K562 (cell line): ENCODE results near the gene CRNN. TPM values are rescaled to one million over a fixed set of nuclear protein-coding genes. Genes with fewer than 3 reads are reported as not detected.

ENCODE experiments used
- ATAC-seq: fragments of 200-7000 bp; cut with Tn5 transposase; 3 replicates; pipeline ENCODE4 v1.9.1; 2020; ENCODE audit warnings: moderate library complexity
- BruUV-seq: library from RNA; stranded (reverse); fragments of 400-500 nt; replicated peaks from 2 replicates; lab custom pipeline; 2021; lab: Mats Ljungman, UMichigan
- CTCF ChIA-PET: fragments of 300-600 bp; formaldehyde crosslinking; extraction: SDS; loops from one replicate; lab custom pipeline; 2021; ENCODE audit warnings: low intra/inter-chr PET ratio; lab: Yijun Ruan, JAX
- POLR2A ChIA-PET: fragments of 300-600, 350-650 bp; sonication (Branson Sonifier 250); formaldehyde crosslinking; extraction: SDS; loops from one replicate; lab custom pipeline; 2021; ENCODE audit warnings: antibody characterized with exemption, inconsistent platforms; lab: Yijun Ruan, JAX
- DNase-seq, 4 experiments: peaks; one replicate each; pipeline versions ENCODE4 v3.0.0 to v3.0.0-alpha.2; 2011 to 2018; ENCODE audit warnings: low spot score in 3 of 4, mixed read lengths in 3 of 4; ENCODE audit errors: extremely low read depth in 1 of 4
- FAIRE-seq: peaks from 2 replicates; lab custom pipeline; 2011; peaks lifted over from hg19 to GRCh38; lab: Jason Lieb, UNC
- H2AFZ ChIP-seq: 2 replicates; pipeline ENCODE4 v1.6.0; 2011; ENCODE audit warnings: low read depth, low read length, control low read depth, inconsistent platforms
- H3K27ac ChIP-seq: fragments of 200-600 bp; 3 replicates; pipeline ENCODE4 v1.8.0; 2011; ENCODE audit warnings: low read depth, mild to moderate bottlenecking, control low read depth, inconsistent platforms, low read length, moderate library complexity, mixed read lengths; ENCODE audit errors: extremely low read depth
- H3K27me3 ChIP-seq, 2 experiments: fragments of 300-600 bp in 1 of 2; 2 replicates in 1 of 2; 3 replicates in 1 of 2; pipeline versions ENCODE4 v1.6.0 to v1.8.0; 2011; ENCODE audit warnings: inconsistent platforms in 2 of 2, low read length in 2 of 2, mild to moderate bottlenecking in 1 of 2, mixed read lengths in 1 of 2, moderate library complexity in 1 of 2; ENCODE audit not compliant: control insufficient read depth in 2 of 2, insufficient read depth in 2 of 2
- H3K36me3 ChIP-seq: fragments of 300-600 bp; 3 replicates; pipeline ENCODE4 v1.8.0; 2011; ENCODE audit warnings: mild to moderate bottlenecking, low read length, inconsistent platforms; ENCODE audit not compliant: control insufficient read depth, insufficient read depth
- H3K4me1 ChIP-seq, 2 experiments: fragments of 200-600 bp in 1 of 2; replicated peaks in 1 of 2; 2 replicates in 1 of 2; 3 replicates in 1 of 2; pipeline versions ENCODE4 v1.5.1 to v1.8.0; 2011; ENCODE audit warnings: inconsistent platforms in 2 of 2, low read length in 2 of 2, mild to moderate bottlenecking in 1 of 2, mixed read lengths in 1 of 2, moderate library complexity in 1 of 2; ENCODE audit not compliant: control insufficient read depth in 2 of 2, insufficient read depth in 2 of 2
- H3K4me2 ChIP-seq: 2 replicates; pipeline ENCODE4 v1.6.1; 2011; ENCODE audit warnings: low read length, control low read depth, inconsistent platforms, mixed read lengths; ENCODE audit not compliant: insufficient read depth
- H3K4me3 ChIP-seq: fragments of 200-600 bp; sonication (generic), shearing (Covaris generic); 2 replicates; pipeline ENCODE4 v1.5.1; 2016; ENCODE audit warnings: control low read depth, inconsistent platforms
- H3K79me2 ChIP-seq: fragments of 200-600 bp; 3 replicates; pipeline ENCODE4 v1.8.0; 2011; ENCODE audit warnings: low read length, inconsistent platforms; ENCODE audit not compliant: control insufficient read depth, insufficient read depth
- H3K9ac ChIP-seq, 2 experiments: 2 replicates each; pipeline versions ENCODE4 v1.6.0 to v1.6.1; 2011; ENCODE audit warnings: low read depth in 2 of 2, low read length in 2 of 2, control low read depth in 1 of 2, inconsistent platforms in 1 of 2, mild to moderate bottlenecking in 1 of 2, mixed read lengths in 1 of 2; ENCODE audit not compliant: insufficient read depth in 1 of 2
- H3K9me1 ChIP-seq: one replicate; pipeline ENCODE4 v1.6.0; 2011; ENCODE audit warnings: inconsistent platforms, mild to moderate bottlenecking, low read length, moderate library complexity; ENCODE audit not compliant: control insufficient read depth, insufficient read depth
- H3K9me3 ChIP-seq: replicated peaks from 2 replicates; pipeline ENCODE4 v1.5.1; 2011; ENCODE audit warnings: low read depth, low read length, inconsistent platforms; ENCODE audit not compliant: control insufficient read depth, insufficient read depth
- H4K20me1 ChIP-seq: replicated peaks from 2 replicates; pipeline ENCODE4 v1.6.1; 2011; ENCODE audit warnings: low read length, inconsistent platforms, mixed read lengths; ENCODE audit not compliant: control insufficient read depth, insufficient read depth
- WGBS: fragments of 100-300 bp; shearing (Covaris generic); methylation state at CpG from one replicate; pipeline ENCODE4 v1.1.6; 2016; ENCODE audit warnings: low coverage, mixed read lengths; ENCODE audit not compliant: insufficient coverage; ENCODE audit errors: missing lambda C conversion rate; 5-methylcytosine and 5-hydroxymethylcytosine counted together
- in situ Hi-C: fragments of 300-500 bp; cut with MboI; formaldehyde crosslinking; loops from 4 replicates; pipeline ENCODE4 v1.15.0; 2018; ENCODE audit warnings: inconsistent platforms, mixed read lengths
- intact Hi-C: fragments of 100-400 bp; cut with micrococcal nuclease; formaldehyde crosslinking; loops from 2 replicates; pipeline ENCODE4 v1.14.2; 2022
- polyA plus RNA-seq, 8 experiments: library from polyadenylated mRNA; depleted of rRNA in 4 of 8; stranded (reverse) in 5 of 8; unstranded in 3 of 8; fragments of >200 nt; fragmentation: Nextera tagmentation in 2 of 8; fragmentation: Illumina TruSeq in 1 of 8; extraction: Ambion mirVana in 2 of 8; extraction: Trizol in 1 of 8; gene quantifications; 2 replicates each; pipeline versions ENCODE4 v1.2.1 to v1.2.3, GENCODE V29; 2011 to 2014; ENCODE audit warnings: inconsistent platforms in 1 of 8, missing spikeins in 1 of 8
- total RNA-seq, 7 experiments: library from RNA; depleted of rRNA in 6 of 7; stranded (reverse); fragments of >200 nt in 6 of 7; fragmentation: Illumina TruSeq in 2 of 7; extraction: Trizol in 2 of 7; gene quantifications; 2 replicates each; pipeline versions ENCODE4 v1.2.1 to v1.2.3, GENCODE V29; 2011 to 2021; ENCODE audit warnings: low replicate concordance in 1 of 7
- TF ChIP-seq, protein P1 (sequence below), 2 experiments: fragments of 450-650 bp; IDR thresholded peaks; 2 replicates each; pipeline ENCODE4 v1.6.1; 2016
- TF ChIP-seq, protein P2 (sequence below), 2 experiments: IDR thresholded peaks; 2 replicates each; pipeline ENCODE4 v1.6.1; 2012; ENCODE audit warnings: improper control_type of control experiment in 2 of 2, low read depth in 2 of 2, low read length in 2 of 2, borderline replicate concordance in 1 of 2
- TF ChIP-seq, protein P3 (sequence below): sonication (generic); formaldehyde crosslinking; IDR thresholded peaks from 2 replicates; pipeline ENCODE4 v1.8.0; 2022; ENCODE audit warnings: missing genetic modification reagents, mild to moderate bottlenecking, borderline replicate concordance

The CRNN gene
- total and polyA plus RNA-seq, 9 of the 15 experiments (the other 6 are each of a cell fraction or from before 2014, with no cell fraction given): not detected

DNA sequence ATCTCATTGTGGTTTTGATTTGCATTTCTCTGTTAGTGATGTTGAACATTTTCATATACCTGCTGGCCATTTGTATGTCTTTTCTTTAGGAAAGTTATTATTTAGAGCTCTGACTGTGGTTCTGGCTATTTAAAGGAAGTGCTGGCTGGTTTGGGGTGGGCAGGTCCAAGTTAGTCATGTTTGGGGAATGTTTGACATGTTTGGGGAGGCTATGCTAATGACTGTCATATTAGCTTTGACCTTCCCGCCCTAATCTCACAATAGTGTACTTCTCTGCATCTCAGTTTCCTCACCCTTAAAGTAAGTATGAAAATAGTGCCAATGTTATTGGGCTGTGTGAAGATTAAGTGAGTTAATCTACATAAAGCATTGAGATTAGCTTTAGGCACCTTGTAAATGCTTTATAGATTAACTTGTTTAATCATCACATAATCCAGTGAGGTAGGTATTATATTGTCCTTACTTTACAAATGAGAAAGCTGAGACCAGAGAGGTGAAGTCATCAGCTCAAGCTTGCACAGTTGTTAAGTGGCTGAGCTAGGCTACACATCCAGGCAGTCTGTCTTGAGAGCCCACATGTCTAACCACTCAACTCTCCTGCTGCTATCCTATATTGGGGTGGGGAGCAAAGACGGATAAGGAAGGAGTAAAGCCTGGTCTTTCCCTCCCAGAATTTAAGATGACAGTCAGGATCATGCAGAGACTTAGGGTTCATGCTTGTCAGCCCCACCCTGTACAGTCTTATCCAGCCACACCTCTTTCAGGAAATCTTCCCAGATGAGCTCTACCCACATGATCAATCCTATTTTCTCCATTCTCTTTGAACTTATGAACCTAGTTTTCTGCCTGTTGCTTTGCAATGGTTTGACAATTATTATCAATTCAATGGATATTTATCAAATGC, 22.8 kb upstream of the CRNN start:
- no peaks in the 10 kb centered on the region for H3K36me3 ChIP-seq
- no peak overlapping the region for H2AFZ ChIP-seq
- CTCF ChIA-PET: no interaction called here
- DNase-seq (no peak), ATAC-seq (no peak), FAIRE-seq (no peak)
- no peaks in the 10 kb centered on the region for H4K20me1 ChIP-seq
- no peaks in the 10 kb centered on the region for H3K9me1 ChIP-seq
- no peaks in the 10 kb centered on the region for H3K4me1 ChIP-seq
- H3K79me2 ChIP-seq: no peaks in the 10 kb centered on the region
- intact Hi-C loops: no loop called here
- no peak overlapping the region for H3K27ac ChIP-seq
- 5% methylated on average over 2 of the region's 2 CpGs for WGBS
- BruUV-seq: no TSS peak
- POLR2A ChIA-PET: interaction anchor here (0.7 kb wide), 1 partner anchor 17 kb away, joined by 3 read pairs; no protein-coding TSS in a partner anchor
- H3K9me3 ChIP-seq: no peaks in the 10 kb centered on the region
- H3K9ac ChIP-seq: no peak overlapping the region
- no peak overlapping the region for H3K4me3 ChIP-seq
- H3K27me3 ChIP-seq: peaks cover 0 to 7% of the 10 kb centered on the region in 2 experiments; a peak in 1 of 5 replicates
- TF ChIP-seq, protein P1, sequence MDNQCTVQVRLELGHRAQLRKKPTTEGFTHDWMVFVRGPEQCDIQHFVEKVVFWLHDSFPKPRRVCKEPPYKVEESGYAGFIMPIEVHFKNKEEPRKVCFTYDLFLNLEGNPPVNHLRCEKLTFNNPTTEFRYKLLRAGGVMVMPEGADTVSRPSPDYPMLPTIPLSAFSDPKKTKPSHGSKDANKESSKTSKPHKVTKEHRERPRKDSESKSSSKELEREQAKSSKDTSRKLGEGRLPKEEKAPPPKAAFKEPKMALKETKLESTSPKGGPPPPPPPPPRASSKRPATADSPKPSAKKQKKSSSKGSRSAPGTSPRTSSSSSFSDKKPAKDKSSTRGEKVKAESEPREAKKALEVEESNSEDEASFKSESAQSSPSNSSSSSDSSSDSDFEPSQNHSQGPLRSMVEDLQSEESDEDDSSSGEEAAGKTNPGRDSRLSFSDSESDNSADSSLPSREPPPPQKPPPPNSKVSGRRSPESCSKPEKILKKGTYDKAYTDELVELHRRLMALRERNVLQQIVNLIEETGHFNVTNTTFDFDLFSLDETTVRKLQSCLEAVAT (IDR thresholded peaks at IDR 0.05): no peak
- TF ChIP-seq, protein P2, sequence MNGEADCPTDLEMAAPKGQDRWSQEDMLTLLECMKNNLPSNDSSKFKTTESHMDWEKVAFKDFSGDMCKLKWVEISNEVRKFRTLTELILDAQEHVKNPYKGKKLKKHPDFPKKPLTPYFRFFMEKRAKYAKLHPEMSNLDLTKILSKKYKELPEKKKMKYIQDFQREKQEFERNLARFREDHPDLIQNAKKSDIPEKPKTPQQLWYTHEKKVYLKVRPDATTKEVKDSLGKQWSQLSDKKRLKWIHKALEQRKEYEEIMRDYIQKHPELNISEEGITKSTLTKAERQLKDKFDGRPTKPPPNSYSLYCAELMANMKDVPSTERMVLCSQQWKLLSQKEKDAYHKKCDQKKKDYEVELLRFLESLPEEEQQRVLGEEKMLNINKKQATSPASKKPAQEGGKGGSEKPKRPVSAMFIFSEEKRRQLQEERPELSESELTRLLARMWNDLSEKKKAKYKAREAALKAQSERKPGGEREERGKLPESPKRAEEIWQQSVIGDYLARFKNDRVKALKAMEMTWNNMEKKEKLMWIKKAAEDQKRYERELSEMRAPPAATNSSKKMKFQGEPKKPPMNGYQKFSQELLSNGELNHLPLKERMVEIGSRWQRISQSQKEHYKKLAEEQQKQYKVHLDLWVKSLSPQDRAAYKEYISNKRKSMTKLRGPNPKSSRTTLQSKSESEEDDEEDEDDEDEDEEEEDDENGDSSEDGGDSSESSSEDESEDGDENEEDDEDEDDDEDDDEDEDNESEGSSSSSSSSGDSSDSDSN (IDR thresholded peaks at IDR 0.05; ENCODE audit: borderline replicate concordance in 1 of 2, low read depth in 2 of 2, low read length in 2 of 2): no peak
- TF ChIP-seq, protein P3, sequence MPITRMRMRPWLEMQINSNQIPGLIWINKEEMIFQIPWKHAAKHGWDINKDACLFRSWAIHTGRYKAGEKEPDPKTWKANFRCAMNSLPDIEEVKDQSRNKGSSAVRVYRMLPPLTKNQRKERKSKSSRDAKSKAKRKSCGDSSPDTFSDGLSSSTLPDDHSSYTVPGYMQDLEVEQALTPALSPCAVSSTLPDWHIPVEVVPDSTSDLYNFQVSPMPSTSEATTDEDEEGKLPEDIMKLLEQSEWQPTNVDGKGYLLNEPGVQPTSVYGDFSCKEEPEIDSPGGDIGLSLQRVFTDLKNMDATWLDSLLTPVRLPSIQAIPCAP (CRISPR knock-in tag): no peak
- no peak overlapping the region for H3K4me2 ChIP-seq
- in situ Hi-C loops: no loop called here
